ENCODE measurements around the gene KNDC1. TPM values are rescaled to one million over a fixed set of nuclear protein-coding genes. Genes with fewer than 3 reads are reported as not detected.

Gene KNDC1
- polyA plus RNA-seq, 1 donor = 6.6 TPM

- no peak for DNase-seq (ENCODE audit: low read depth)
Observed at GRCh38 chr10:133206356-133207040, 46.5 kb downstream of the KNDC1 start.

- no peak for DNase-seq (ENCODE audit: low read depth)
Observed at GRCh38 chr10:133207041-133207600, 47.1 kb downstream of the KNDC1 start.

GRCh38 chr10:133207627-133208026, 47.6 kb downstream of the KNDC1 start:
- DNase-seq (ENCODE audit: low read depth) = no peak

- DNase-seq (ENCODE audit: low read depth) = no peak
Observed at GRCh38 chr10:133208466-133208865, 48.4 kb downstream of the KNDC1 start.

DNA sequence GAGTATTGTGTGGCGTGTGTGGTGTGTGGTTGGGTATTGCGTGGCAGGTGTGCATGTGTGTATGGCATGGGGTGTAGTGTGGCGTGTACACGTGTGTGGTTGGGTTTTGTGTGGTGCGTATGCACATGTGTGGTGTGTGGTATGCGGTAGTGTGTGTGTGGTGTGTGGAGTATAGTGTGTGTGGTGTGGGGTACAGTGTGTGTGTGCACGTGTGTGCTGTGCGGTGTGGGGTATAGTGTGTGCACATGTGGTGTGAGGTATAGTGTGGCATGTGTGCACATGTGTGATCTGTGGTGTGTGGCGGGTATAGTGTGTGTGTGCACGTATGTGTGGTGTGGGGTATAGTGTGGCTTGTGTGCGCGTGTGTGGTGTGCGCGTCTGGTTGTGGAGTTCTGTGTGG, 49.1 kb downstream of the KNDC1 start:
- DNase-seq (ENCODE audit: low read depth) = no peak

DNA sequence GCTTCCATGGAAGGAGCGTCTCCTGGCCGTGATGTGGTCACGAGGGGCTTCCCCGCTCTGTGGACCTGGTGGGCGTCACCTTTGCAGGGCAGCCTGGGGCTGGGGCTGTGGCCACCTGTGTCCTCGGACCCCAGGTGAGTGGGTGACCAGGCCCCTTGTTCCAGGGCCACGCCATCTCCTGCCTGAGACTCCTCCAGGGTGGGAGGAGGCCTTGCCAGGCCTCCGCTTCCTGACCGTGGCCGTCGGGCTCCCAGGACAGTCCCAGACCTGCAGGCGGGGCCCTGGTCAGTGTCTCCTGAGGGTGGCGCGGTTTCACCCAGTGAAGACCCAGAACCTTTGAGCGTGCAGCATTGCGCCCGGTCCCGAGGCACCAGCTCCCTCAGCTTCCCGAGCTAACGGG, 49.6 kb downstream of the KNDC1 start:
- no peak for DNase-seq (ENCODE audit: low read depth)

DNA sequence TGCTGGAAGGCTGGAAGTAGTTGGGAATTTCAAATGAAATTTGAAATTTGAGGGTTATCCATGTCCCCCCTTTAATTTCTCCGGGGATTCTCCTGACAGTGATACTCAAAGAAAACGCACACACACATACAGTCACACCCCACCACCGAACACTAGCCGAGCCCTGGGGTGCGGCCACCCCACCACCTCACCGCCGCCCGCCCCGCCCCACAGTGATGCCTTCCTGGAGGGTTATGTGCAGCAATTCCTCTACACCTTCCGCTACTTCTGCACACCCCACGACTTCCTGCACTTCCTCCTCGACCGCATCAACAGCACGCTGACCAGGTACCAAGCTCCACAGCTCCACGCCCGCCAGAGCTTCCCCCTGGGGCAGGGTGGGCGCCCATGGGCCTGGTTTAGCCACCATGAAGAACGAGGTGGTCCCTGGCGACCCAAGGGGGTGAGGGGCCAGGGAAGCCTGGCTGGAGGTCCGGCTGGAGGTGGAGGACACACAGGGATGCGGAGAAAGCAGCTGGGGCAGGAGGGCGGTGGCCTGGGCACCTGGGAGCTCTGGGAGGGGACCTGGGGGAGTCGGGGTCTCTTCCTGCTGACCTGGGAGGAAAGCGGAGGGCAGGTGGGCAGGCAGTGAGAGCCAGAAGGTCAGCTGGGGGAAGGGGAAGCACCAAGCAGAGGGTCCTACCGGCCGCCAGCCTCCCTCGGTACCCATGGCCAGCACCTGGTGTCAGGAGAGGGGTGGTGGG, 50.5 kb downstream of the KNDC1 start:
- DNase-seq (ENCODE audit: low read depth) = no peak

- no peak for DNase-seq (ENCODE audit: low read depth)
Observed at GRCh38 chr10:133211141-133211830, 51.3 kb downstream of the KNDC1 start.

DNA sequence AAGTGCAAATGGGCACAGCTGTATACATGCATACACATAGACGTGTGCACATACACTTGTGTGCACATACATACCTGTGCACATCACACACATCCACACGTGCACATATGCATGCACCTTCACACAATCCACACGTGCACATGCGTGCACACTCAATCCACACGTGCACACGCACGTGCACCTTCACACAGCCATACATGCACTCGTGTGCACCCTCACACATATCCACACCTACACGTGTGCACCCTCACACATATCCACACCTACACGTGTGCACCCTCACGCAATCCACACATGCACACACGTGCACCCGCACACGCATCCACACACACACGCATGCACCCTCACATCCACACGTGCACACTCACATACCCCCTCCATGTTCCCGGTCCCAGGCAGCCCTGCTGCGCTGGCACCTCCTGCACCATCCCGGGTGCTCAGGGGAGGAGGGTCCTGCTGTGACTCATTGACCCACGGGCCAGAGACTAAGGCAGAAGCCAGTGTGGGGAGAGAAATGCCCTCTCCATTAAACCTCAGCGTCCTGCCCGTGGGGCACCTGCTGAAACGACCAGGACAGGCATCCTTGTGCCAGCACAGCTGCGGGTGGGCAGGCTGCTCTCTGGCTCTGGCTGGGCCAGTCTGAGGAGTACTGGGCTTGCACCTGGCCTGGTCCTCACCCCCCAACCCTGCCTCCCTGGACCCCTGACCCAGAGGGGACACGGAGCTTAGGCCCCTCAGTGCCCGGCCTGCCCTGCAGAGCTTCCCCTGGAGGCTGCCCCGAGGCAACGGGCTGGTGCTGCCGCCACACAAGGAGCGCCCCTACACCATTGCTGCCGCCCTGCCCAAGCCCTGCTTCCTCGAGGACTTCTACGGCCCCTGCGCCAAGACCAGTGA, 52.2 kb downstream of the KNDC1 start:
- DNase-seq (ENCODE audit: low read depth) = no peak

DNA sequence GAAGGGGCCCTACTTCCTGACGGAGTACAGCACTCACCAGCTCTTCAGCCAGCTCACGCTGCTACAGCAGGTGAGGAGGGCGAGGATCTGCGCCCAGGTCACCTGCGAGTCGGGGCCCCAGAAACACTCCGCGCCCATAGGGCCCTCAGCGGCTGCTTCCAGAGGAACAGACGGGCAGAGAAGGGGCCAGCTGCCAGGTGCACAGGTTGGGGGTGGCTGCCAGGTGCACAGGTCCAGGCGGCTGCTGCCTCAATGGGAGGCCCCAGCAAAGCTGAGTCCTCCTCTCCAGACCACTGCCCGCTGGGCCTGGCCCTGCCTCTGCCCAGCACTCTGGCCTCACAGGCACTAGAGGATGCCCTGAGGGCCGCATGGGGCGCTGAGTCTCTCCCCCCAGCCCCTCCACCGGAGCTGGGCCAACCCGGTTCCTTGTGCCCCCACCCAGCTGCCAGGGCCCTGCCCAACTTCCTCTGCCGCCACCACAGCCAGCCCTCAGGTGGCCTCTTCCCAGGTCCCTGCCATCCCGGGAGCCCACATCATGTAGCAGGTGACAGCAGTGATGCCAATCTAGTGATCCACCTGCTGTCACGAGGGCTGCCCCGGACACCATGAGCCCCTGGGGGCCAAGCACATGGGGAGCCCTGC, 53.0 kb downstream of the KNDC1 start:
- no peak for DNase-seq (ENCODE audit: low read depth)

DNA sequence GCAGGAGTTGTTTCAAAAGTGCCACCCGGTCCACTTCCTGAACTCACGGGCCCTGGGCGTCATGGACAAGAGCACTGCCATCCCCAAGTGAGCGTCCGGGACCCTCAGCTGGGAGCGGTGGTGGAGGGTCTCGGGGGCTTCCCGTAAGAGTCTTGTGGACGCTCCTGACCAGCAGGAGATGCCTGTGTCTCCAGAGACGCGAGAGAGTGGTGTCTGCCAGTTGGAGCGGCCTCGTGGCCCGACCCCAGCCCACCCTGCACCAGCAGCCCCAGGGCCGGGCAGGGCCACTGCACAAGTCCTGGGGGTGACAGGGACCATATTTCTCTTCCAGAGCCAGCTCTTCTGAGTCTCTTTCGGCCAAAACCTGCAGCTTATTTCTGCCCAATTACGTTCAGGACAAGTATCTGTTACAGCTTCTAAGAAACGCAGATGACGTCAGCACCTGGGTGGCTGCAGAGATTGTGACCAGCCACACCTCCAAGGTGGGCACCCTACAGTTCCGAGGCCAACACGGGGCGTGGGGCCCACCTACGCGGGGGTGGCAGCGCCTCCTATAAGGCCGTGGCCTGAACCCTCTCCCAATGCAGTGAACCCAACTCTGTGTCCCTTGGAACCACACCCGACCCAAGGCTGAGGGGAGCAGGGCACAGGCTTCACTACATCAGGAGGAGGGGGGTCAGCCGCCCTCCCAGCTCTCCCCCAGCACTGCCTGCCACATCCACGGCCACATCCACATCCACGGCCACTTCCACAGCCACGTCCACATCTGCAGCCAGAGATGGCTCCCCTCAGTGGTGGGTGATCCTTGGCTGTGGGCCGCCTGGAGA, 53.8 kb downstream of the KNDC1 start:
- no peak for DNase-seq (ENCODE audit: low read depth)

DNA sequence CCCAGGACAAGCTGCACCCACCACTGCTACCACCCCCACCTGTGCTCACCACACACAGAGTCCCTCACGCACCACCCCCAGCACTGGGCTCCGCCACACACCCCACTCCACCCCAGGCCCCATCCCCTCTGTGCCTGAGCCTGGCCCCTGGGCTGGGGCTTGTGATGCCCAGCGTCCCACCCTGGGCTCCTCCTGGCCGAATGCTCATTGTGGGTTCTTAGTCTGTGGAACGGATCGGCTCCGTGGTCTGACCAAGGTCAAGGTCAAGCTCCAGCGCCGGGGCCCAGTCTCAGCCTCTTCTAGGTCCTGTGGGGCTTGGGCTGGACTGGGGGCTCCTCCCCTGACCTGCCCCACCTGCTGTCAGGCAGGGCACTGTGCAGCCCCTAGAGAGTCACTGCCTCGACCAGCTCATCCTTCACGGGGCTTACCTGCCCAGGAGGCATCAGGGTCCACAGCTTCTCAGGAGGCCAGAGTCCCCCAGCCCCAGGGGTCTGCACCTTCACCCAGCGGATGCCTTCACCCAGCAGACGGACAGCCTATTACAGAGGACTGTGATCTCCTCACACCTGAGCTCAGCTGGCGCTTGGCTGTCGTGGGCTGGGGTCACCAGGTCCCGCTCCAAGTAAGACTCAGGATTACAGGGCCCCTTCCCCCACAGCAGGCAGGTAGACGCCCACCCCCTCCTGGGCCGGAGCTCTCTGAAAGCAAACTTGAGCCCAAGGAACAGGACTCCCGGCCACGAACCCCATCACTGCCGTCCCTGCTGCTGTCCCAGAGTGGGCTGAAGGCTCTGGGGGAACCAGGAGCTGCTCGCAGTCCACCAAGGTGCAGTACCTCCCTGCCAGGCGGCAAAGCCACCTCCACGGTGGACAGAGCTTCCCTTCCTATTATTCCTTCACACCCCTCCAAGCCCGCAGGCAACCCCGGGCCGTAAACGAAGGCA, 54.7 kb downstream of the KNDC1 start:
- DNase-seq (ENCODE audit: low read depth) = no peak

- no peak for DNase-seq (ENCODE audit: low read depth)
Observed at GRCh38 chr10:133215586-133215985, 55.6 kb downstream of the KNDC1 start.

- no peak for DNase-seq (ENCODE audit: low read depth)
Observed at GRCh38 chr10:133216776-133217175, 56.8 kb downstream of the KNDC1 start.

GRCh38 chr10:133217800-133218589, 58.0 kb downstream of the KNDC1 start:
- no peak for DNase-seq (ENCODE audit: low read depth)

GRCh38 chr10:133218891-133219290, 58.9 kb downstream of the KNDC1 start:
- no peak for DNase-seq (ENCODE audit: low read depth)

- no peak for DNase-seq (ENCODE audit: low read depth)
Observed at GRCh38 chr10:133219782-133220181, 59.8 kb downstream of the KNDC1 start.

DNA sequence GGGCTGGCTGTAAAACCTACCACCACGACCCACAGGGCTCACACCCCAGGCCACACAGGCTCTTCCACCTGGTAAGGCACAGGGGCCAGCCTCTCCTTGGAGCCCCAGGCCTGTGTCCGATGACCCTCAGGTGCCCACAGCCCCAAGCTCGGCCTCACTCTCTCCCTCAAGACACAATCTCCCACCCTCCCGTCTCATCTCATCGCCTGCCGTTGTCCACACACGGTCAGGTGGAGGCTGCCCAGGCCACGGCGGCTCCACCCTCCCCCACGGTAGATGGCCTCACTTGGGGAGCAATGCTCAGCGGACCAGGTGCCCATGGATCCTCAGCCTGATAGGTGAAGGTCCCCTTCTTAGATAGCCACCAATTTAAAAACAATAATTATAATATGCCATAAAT, 61.3 kb downstream of the KNDC1 start:
- no peak for DNase-seq (ENCODE audit: low read depth)

Data from forelimb muscle (tissue), 1 donor.